Neural cell (in vitro differentiated cells): ENCODE data around the gene SLC4A3. TPM values are rescaled to one million over a fixed set of nuclear protein-coding genes. Genes with fewer than 3 reads are reported as not detected.

Experiments used
- H2AFZ ChIP-seq: fragments of 200-600, 300-800 bp; sonication (generic), shearing (Covaris generic); 2 replicates; pipeline ENCODE4 v1.6.0; 2014; ENCODE audit warnings: low read depth, mild to moderate bottlenecking, antibody characterized with exemption, low read length, moderate library complexity
- H3F3A ChIP-seq: fragments of 200-600 bp; shearing (Covaris generic); 2 replicates; pipeline ENCODE4 v1.6.1; 2016; ENCODE audit warnings: mild to moderate bottlenecking, moderate library complexity, mixed read lengths, antibody characterized with exemption, low read length; ENCODE audit not compliant: insufficient read depth, poor library complexity, severe bottlenecking
- H3K27ac ChIP-seq: fragments of 200-600, 300-800 bp; sonication (generic), shearing (Covaris generic); 2 replicates; pipeline ENCODE4 v1.5.1; 2014; ENCODE audit warnings: mild to moderate bottlenecking, low read length, moderate library complexity
- H3K27me3 ChIP-seq: fragments of 300-800, 200-600 bp; sonication (generic), shearing (Covaris generic); 2 replicates; pipeline ENCODE4 v1.6.0; 2014; ENCODE audit warnings: mild to moderate bottlenecking, low read depth, low read length, moderate library complexity; ENCODE audit not compliant: insufficient read depth
- H3K36me3 ChIP-seq: fragments of 300-800, 200-600 bp; sonication (generic), shearing (Covaris generic); 2 replicates; pipeline ENCODE4 v1.5.1; 2014; ENCODE audit warnings: mild to moderate bottlenecking, antibody characterized with exemption, low read length, moderate library complexity; ENCODE audit not compliant: insufficient read depth
- H3K4me2 ChIP-seq: fragments of 300-800, 200-600 bp; sonication (generic), shearing (Covaris generic); 2 replicates; pipeline ENCODE4 v1.6.0; 2014; ENCODE audit warnings: mild to moderate bottlenecking, low read length
- H3K4me3 ChIP-seq: fragments of 300-800, 200-600 bp; sonication (generic), shearing (Covaris generic); 2 replicates; pipeline ENCODE4 v1.5.1; 2014; ENCODE audit warnings: mild to moderate bottlenecking, low read length, moderate library complexity
- H3K79me2 ChIP-seq: fragments of 200-600 bp; shearing (Covaris generic); replicated peaks from 2 replicates; pipeline ENCODE4 v1.6.0; 2014; ENCODE audit warnings: mild to moderate bottlenecking, low read length, moderate library complexity; ENCODE audit not compliant: insufficient read depth
- H3K9ac ChIP-seq: fragments of 300-800, 200-600 bp; sonication (generic), shearing (Covaris generic); 2 replicates; pipeline ENCODE4 v1.6.1; 2016; ENCODE audit warnings: mild to moderate bottlenecking, low read length, mixed read lengths
- H3K9me2 ChIP-seq: fragments of 200-600 bp; shearing (Covaris generic); 2 replicates; pipeline ENCODE4 v1.6.1; 2016; ENCODE audit warnings: mild to moderate bottlenecking, low read length, mixed read lengths; ENCODE audit not compliant: insufficient read depth
- H3K9me3 ChIP-seq: fragments of 200-600, 300-800 bp; sonication (generic), shearing (Covaris generic); 2 replicates; pipeline ENCODE4 v1.6.1; 2016; ENCODE audit warnings: mild to moderate bottlenecking, mixed run types, low read length, moderate library complexity, mixed read lengths
- H4K20me1 ChIP-seq: fragments of 200-600 bp; shearing (Covaris generic); 2 replicates; pipeline ENCODE4 v1.6.1; 2016; ENCODE audit warnings: mild to moderate bottlenecking, mixed run types; ENCODE audit not compliant: insufficient read depth
- CTCF ChIP-seq: fragments of 450-650 bp; IDR thresholded peaks from 2 replicates; pipeline ENCODE4 v1.5.1; 2014; ENCODE audit warnings: antibody characterized with exemption, mild to moderate bottlenecking, moderate library complexity; ENCODE audit not compliant: poor library complexity, severe bottlenecking
- EP300 ChIP-seq: fragments of 450-650 bp; conservative IDR thresholded peaks from 2 replicates; pipeline ENCODE4 v1.6.1; 2014; ENCODE audit warnings: antibody characterized with exemption, mild to moderate bottlenecking, moderate library complexity; ENCODE audit not compliant: poor library complexity, severe bottlenecking
- EZH2 ChIP-seq: fragments of 200-600, 300-800 bp; shearing (Covaris generic), sonication (generic); IDR thresholded peaks from 2 replicates; pipeline ENCODE4 v1.6.1; 2014; ENCODE audit warnings: antibody characterized with exemption, low read length, borderline replicate concordance, mild to moderate bottlenecking; ENCODE audit not compliant: insufficient read depth, poor library complexity, severe bottlenecking
- MXI1 ChIP-seq: fragments of 450-650 bp; conservative IDR thresholded peaks from 2 replicates; pipeline ENCODE4 v1.6.1; 2014; ENCODE audit warnings: antibody characterized with exemption, mild to moderate bottlenecking; ENCODE audit not compliant: poor library complexity, severe bottlenecking
- POLR2AphosphoS5 ChIP-seq: IDR thresholded peaks from 2 replicates; pipeline ENCODE4 v1.6.1; 2012
- RAD21 ChIP-seq: fragments of 450-650 bp; conservative IDR thresholded peaks from 2 replicates; pipeline ENCODE4 v1.6.1; 2014; ENCODE audit warnings: antibody characterized with exemption, mild to moderate bottlenecking, moderate library complexity
- REST ChIP-seq: IDR thresholded peaks from 2 replicates; pipeline ENCODE4 v1.6.1; 2012; ENCODE audit warnings: borderline replicate concordance
- SMC3 ChIP-seq: fragments of 450-650 bp; conservative IDR thresholded peaks from 2 replicates; pipeline ENCODE4 v1.6.1; 2014; ENCODE audit warnings: antibody characterized with exemption, mild to moderate bottlenecking, moderate library complexity; ENCODE audit not compliant: poor library complexity
- TAF1 ChIP-seq: IDR thresholded peaks from 2 replicates; pipeline ENCODE4 v1.6.1; 2012; ENCODE audit warnings: low read depth
- polyA plus RNA-seq: library from polyadenylated mRNA; depleted of rRNA; stranded (reverse); fragments of >200 nt; gene quantifications from 2 replicates; pipeline ENCODE4 v1.2.3, GENCODE V29; 2014

Gene SLC4A3
- polyA plus RNA-seq, 1 donor from 2014 or later = 18.7 TPM

- Histone ChIP-seq H4K20me1 (no peaks in the 10 kb centered on the region), H3K9ac (no peak overlapping the region), H3K79me2 (no peaks in the 10 kb centered on the region), H3K36me3 (no peaks in the 10 kb centered on the region), H3K4me2 (no peak overlapping the region), H3K4me3 (no peak overlapping the region), H3K9me2 (no peaks in the 10 kb centered on the region), H3K27ac (no peak overlapping the region), H2AFZ (no peak overlapping the region), H3K9me3 (no peaks in the 10 kb centered on the region), H3F3A (no peaks in the 10 kb centered on the region), H3K27me3 (no peaks in the 10 kb centered on the region)
- TF ChIP-seq CTCF (no peak), EZH2 (no peak), SMC3 (no peak), REST (no peak), TAF1 (no peak), EP300 (no peak), MXI1 (no peak), RAD21 (no peak), POLR2AphosphoS5 (no peak)
Measured at GRCh38 chr2:219656526-219656925, 29.1 kb downstream of the SLC4A3 start.

GRCh38 chr2:219658196-219658846, 30.9 kb downstream of the SLC4A3 start:
- no peak overlapping the region for H3K9ac ChIP-seq
- no peak overlapping the region for H3K27ac ChIP-seq
- no peak for TF ChIP-seq RAD21
- no peak for TF ChIP-seq TAF1
- TF ChIP-seq REST = no peak
- TF ChIP-seq POLR2AphosphoS5 = no peak
- TF ChIP-seq SMC3 = no peak
- no peak for TF ChIP-seq CTCF
- no peak for TF ChIP-seq EP300
- TF ChIP-seq EZH2 = no peak
- TF ChIP-seq MXI1 = no peak
- no peaks in the 10 kb centered on the region for H3K9me3 ChIP-seq
- H3F3A ChIP-seq = no peaks in the 10 kb centered on the region
- H4K20me1 ChIP-seq = no peaks in the 10 kb centered on the region
- H3K27me3 ChIP-seq = no peaks in the 10 kb centered on the region
- H3K36me3 ChIP-seq = no peaks in the 10 kb centered on the region
- H3K4me2 ChIP-seq = no peak overlapping the region
- no peak overlapping the region for H2AFZ ChIP-seq
- no peak overlapping the region for H3K4me3 ChIP-seq
- no peaks in the 10 kb centered on the region for H3K79me2 ChIP-seq
- H3K9me2 ChIP-seq = no peaks in the 10 kb centered on the region
